Stimulated activated CD4-positive, alpha-beta T cell treated with anti-CD3 and anti-CD28 coated beads, Interleukin-4, amount 100 ng/mL, for 48 hours (primary cell): ENCODE measurements around the gene OPN1LW.
A peak's percentile ranks its signal among the peaks of the same experiment; 100 is the strongest.
"Not testable (repeated sequence)": the region's sequence is repeated elsewhere in the genome, so short reads cannot be mapped to it uniquely, and the experiment has no call there.

Experiments used
- DNase-seq, 2 donors: peaks; one replicate each; pipeline ENCODE4 v3.0.0-alpha.2; 2020; ENCODE audit warnings: low read depth in 2 of 2

OPN1LW gene

GRCh38 chrX:154144010-154144409 is at the start of gene OPN1LW:
OPN1LW (plus strand) TSS chrX:154144243; CDS start chrX:154144284, 41 bp downstream.
- DNase-seq: not testable (repeated sequence)

DNA sequence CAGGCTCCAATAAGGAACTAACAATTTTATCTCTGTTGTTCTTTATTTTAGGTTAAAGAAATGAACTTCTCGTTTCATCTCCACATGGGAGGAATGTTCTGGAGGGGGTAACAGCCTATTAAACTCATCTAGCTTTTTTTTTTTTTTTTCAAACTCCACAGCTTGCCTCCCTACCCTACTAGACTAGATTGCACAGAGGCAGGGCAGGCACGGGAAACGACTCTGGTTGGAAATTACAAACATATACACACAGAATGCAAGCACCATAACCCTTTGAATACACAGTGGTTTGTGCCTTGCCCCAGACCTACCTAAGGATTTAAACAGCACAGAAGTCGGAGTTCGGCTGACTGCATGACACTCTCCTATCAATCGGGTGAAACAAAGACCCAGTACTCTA is 49.2 kb upstream of the OPN1LW start:
- DNase-seq: no peak

GRCh38 chrX:154096140-154097002 is 47.7 kb upstream of the OPN1LW start:
- DNase-seq: no peak

DNA sequence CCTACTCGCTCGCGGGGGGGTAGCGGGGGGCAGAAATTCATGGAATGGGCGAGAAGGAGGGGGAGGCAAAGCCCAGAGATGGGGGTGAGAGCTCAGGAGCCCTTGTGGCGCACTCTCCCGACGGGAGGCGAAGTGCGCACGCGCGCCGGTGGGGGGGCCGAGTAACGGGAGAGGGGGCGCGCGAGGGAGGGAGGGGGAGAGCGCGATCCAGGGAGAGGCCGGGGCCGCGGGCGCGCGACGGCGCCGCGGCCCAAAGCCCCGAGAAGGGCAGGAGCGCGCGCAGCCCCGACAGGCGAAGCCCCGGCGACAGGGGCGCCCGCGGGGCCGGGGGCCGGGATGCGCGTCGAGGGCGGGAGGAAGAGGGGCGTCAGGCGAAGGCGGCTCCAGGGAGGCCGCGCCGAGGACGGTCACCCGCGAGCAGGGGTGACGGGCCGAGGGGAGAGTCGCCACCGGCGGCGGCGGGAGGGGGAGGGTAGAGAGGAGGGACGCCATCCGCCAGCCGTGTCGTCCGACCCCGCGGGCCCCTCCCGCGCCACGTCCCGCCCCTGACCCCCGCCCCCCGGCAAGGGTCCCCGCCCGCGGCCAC is 46.9 kb upstream of the OPN1LW start:
- DNase-seq: peak; percentile 47 to 51

GRCh38 chrX:154097589-154098541 is 46.2 kb upstream of the OPN1LW start, which contains the start of gene MECP2:
MECP2 (minus strand) TSS chrX:154097717.
- peak; percentile 74 to 85 for DNase-seq

DNA sequence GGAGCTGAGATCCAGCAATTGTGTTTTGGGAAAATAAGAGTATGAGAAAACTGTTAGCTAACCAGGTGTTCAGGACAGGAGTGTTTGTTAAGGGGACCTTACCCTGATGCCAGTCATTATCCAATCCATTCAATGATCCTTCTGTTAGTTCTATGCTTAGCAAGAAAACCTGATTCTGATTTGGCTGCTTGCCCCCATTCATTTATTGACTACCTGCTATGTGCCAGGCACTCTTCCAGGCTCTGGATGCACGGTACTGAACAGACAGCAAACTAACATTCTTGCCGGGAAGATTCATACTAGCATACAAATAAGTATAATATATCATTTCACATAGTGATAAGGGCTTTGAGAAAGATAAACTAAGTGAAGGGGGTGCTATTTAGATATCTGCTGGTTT is 45.5 kb upstream of the OPN1LW start:
- no peak for DNase-seq

GRCh38 chrX:154113729-154114128 is 30.3 kb upstream of the OPN1LW start:
- DNase-seq: no peak

- no peak for DNase-seq
Measured at GRCh38 chrX:154114652-154115051, 29.4 kb upstream of the OPN1LW start.

- no peak for DNase-seq
Measured at GRCh38 chrX:154115071-154115470, 29.0 kb upstream of the OPN1LW start.

DNA sequence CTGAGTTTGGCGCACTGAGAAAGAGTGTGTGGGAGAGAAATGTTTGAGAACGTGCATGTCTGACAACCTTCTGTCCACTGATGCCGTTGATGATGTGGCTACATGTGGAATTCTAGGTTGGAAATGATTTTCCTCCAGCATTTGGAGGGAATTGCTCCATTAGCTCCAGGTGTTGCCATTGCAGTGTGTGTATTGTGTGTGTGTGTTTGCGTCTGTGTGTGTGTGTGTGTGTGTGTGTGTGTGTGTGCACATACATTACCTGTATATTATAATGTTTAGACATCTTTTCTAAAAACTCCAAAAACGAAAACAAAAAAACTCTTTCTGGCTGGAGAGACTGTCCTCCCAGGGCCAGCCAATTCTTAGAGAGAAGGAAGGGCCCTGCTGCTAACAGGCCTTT is 28.3 kb upstream of the OPN1LW start:
- no peak for DNase-seq

GRCh38 chrX:154116426-154117211 is 27.4 kb upstream of the OPN1LW start:
- DNase-seq: no peak

- no peak for DNase-seq
Measured at GRCh38 chrX:154117566-154117965, 26.5 kb upstream of the OPN1LW start.

GRCh38 chrX:154120567-154120966 is 23.5 kb upstream of the OPN1LW start:
- no peak for DNase-seq

GRCh38 chrX:154121207-154121606 is 22.8 kb upstream of the OPN1LW start:
- DNase-seq: no peak

GRCh38 chrX:154121961-154122360 is 22.1 kb upstream of the OPN1LW start:
- no peak for DNase-seq

DNA sequence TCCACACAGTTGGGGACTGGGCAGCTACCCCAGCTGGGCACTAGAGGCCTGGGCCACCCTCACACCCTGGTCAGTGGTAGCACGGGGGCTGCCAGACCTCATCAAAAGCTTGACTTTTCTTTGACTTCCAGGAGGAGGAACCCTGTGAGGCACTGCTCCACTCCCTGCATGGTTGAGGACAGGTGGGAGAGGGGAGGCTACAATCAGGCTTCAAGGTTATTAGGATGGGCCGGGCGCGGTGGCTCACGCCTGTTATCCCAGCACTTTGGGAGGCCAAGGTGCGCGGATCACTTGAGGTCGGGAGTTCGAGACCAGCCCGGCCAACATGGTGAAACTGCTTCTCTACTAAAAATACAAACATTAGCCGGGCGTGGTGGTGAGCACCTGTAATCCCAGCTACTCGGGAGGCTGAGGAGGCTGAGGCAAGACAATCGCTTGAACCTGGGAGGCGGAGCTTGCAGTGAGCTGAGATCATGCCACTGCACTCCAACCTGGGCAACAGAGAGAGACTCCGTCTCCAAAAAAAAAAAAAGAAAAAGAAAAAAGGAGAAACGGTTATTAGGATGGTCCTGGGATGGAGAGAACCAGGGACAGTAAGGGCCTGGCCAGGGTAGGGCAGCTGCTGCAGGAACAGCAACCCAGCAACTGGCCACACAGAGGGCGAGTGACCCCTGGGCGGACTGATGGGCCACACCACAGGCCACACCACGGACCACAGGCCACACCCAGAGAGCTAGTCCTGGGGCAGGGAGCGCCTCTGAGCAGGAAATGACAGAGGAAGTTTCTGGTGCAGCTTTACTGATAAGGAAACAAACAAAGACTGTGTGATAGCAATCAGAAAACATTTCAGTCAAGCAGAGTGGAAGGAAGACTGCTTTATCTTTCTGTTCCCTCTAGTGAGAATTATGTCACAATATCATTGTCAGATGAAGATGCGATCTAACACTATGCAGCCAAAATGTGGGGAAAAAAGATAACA is 20.5 kb upstream of the OPN1LW start:
- no peak for DNase-seq

DNA sequence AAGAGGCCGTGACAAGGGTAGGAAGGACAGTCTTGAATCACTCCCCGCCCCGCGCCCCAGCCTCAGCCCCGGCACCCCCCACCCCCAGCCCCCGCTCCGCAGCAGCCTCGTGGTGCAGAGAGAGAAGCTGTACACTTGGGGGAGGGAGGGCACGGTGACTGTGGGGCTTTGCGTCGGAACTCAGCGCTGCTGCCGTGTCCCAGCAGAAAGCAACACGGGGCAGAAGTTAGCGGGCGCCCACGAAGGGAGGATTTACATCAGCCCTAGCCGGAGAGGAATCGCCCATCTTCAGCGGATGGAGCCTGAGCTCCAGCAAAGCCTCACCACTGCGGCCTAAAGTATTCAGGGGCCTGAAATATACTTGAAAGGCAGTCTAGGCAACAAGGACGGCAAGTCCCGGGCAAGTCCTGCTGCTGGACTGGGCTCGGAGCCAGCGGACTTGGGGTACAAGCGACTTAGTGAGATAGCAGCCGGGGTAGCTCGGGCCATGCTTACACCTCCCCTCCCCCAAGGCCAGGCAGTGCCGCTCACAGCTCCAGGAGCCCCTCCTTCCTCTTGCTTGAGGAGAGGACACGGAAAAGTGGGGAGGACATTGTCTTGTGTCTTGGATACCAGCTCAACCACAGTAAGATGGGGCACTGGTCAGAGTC is 18.5 kb upstream of the OPN1LW start:
- no peak for DNase-seq

DNA sequence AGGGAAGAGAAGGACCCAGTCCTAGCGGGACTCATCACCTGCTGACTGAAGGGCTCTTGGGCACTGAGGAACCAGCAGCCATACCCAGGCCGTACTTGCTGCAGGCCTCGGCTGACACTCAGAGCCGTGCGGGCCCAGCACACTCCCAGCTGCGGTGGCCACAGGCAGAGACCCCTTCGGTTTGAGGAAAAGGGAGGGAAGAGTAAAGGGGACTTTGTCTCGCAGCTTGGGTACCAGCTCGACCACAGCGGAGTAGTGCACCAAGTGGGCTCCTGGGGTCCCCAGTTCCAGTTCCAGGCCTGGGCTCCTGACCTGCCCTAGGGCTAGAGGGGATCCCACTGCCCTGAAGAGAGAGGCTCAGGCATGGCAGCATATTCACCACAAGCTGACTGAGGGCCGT is 17.9 kb upstream of the OPN1LW start:
- DNase-seq: no peak

DNA sequence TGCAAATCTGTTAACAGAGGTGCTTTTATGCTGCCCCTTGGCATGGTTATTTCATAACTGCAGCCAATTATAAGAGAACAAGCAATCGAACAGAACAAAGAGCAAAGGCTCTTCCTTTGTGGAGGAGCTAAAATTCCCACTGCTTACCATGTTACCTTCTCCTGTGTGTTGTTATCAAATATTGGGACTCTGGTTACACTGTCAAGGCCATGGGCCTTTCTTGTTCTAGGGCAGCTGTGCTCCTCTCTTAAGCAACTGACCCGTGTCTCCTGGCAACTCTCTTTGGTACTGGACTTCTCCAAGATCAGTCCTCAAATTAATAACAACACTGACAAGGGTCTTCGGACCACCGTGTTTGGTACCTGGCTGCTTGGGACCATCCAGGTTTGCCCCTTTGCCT is 12.1 kb upstream of the OPN1LW start:
- no peak for DNase-seq

- no peak for DNase-seq
Measured at GRCh38 chrX:154132366-154132765, 11.7 kb upstream of the OPN1LW start.
